Stimulated activated CD4-positive, alpha-beta T cell treated with anti-CD3 and anti-CD28 coated beads, Interleukin-12 subunit alpha, Interleukin-12 subunit beta, amount 100 ng/mL, for 48 hours (primary cell): ENCODE measurements around the gene PNMA6E.

Experiments
- DNase-seq, 3 donors: peaks; one replicate each; pipeline ENCODE4 v3.0.0-alpha.2; 2020; ENCODE audit warnings: low read depth in 2 of 3, low spot score in 1 of 3

PNMA6E gene

GRCh38 chrX:153401133-153401764 lies at the start of gene PNMA6E:
Gene PNMA6E (minus strand): TSS chrX:153401350. CDS start chrX:153398849, 2,501 bp downstream.
- DNase-seq: no peak

GRCh38 chrX:153450949-153451277 lies 49.8 kb upstream of the PNMA6E start:
- DNase-seq: no peak

GRCh38 chrX:153450114-153450948 lies 49.2 kb upstream of the PNMA6E start:
- DNase-seq: no peak

- DNase-seq: no peak
Measured at GRCh38 chrX:153449368-153450113, 48.4 kb upstream of the PNMA6E start.

GRCh38 chrX:153448556-153449367 lies 47.6 kb upstream of the PNMA6E start:
- no peak for DNase-seq

GRCh38 chrX:153447581-153447960 lies 46.4 kb upstream of the PNMA6E start:
- no peak for DNase-seq

- no peak for DNase-seq
Measured at GRCh38 chrX:153446950-153447580, 45.9 kb upstream of the PNMA6E start.

GRCh38 chrX:153446636-153446936 lies 45.4 kb upstream of the PNMA6E start:
- no peak for DNase-seq

- DNase-seq: no peak
Measured at GRCh38 chrX:153445856-153446635, 44.9 kb upstream of the PNMA6E start, which contains the start of gene TREX2. Gene TREX2 (minus strand): TSS chrX:153446056. CDS start chrX:153445430, 626 bp downstream.

GRCh38 chrX:153445106-153445855 lies 44.1 kb upstream of the PNMA6E start:
- no peak for DNase-seq

- DNase-seq: no peak
Measured at GRCh38 chrX:153444333-153445011, 43.3 kb upstream of the PNMA6E start.

GRCh38 chrX:153443476-153444332 lies 42.6 kb upstream of the PNMA6E start:
- DNase-seq: no peak

- DNase-seq: no peak
Measured at GRCh38 chrX:153442463-153442862, 41.3 kb upstream of the PNMA6E start.

- no peak for DNase-seq
Measured at GRCh38 chrX:153441981-153442380, 40.8 kb upstream of the PNMA6E start.

GRCh38 chrX:153441296-153441695 lies 40.1 kb upstream of the PNMA6E start:
- no peak for DNase-seq

- DNase-seq: no peak
Measured at GRCh38 chrX:153440556-153441135, 39.5 kb upstream of the PNMA6E start.

GRCh38 chrX:153439977-153440376 lies 38.8 kb upstream of the PNMA6E start:
- no peak for DNase-seq
